Gastrocnemius medialis (tissue), 4 donors: Measurements from ENCODE around the gene TRMT61A. TPM values are rescaled to one million over a fixed set of nuclear protein-coding genes. Genes with fewer than 3 reads are reported as not detected.

Experiments
- ATAC-seq, 2 donors: fragments of 150-250 bp; one replicate each; pipeline ENCODE4 v1.9.1; 2016
- DNase-seq, 2 donors: peaks; one replicate each; pipeline ENCODE4 v3.0.0-alpha.2; 2019
- H3K27ac ChIP-seq, 4 donors: fragments of 200-600 bp; sonication (generic); 1 replicate in 1 of 4; 2 replicates in 3 of 4; pipeline ENCODE4 v1.5.1; 2016 to 2018; ENCODE audit warnings: mild to moderate bottlenecking in 2 of 4, moderate library complexity in 1 of 4
- H3K27me3 ChIP-seq, 3 donors: fragments of 200-600 bp; sonication (generic) in 2 of 3; 1 replicate in 1 of 3; 2 replicates in 2 of 3; pipeline versions ENCODE4 v1.5.1 to v1.6.0; 2016 to 2019; ENCODE audit warnings: mild to moderate bottlenecking in 1 of 3, moderate library complexity in 1 of 3
- H3K36me3 ChIP-seq, 2 donors: fragments of 200-600 bp; sonication (generic) in 1 of 2; one replicate each; pipeline ENCODE4 v1.5.1; 2017 to 2018
- H3K4me1 ChIP-seq, 2 donors: fragments of 200-600 bp; sonication (generic) in 1 of 2; one replicate each; pipeline ENCODE4 v1.5.1; 2016 to 2017; ENCODE audit warnings: mild to moderate bottlenecking in 2 of 2
- H3K4me3 ChIP-seq, 4 donors: fragments of 200-600 bp; sonication (generic) in 3 of 4; 1 replicate in 1 of 4; 2 replicates in 3 of 4; pipeline ENCODE4 v1.5.1; 2016 to 2019; ENCODE audit warnings: mild to moderate bottlenecking in 2 of 4
- H3K9me3 ChIP-seq, 3 donors: fragments of 200-600 bp; sonication (generic) in 2 of 3; 1 replicate in 1 of 3; 2 replicates in 2 of 3; pipeline ENCODE4 v1.5.1; 2016 to 2019
- CTCF ChIP-seq, 5 experiments: fragments of 450-650 bp in 3 of 5; fragments of 200-600 bp in 2 of 5; sonication (generic) in 2 of 5; IDR thresholded peaks in 4 of 5; conservative IDR thresholded peaks in 1 of 5; 1 replicate in 4 of 5; 2 replicates in 1 of 5; pipeline ENCODE4 v1.5.1; 2016 to 2019; ENCODE audit warnings: antibody characterized with exemption in 5 of 5, mild to moderate bottlenecking in 3 of 5, moderate library complexity in 3 of 5
- POLR2A ChIP-seq, 2 donors: fragments of 450-650 bp; IDR thresholded peaks; one replicate each; pipeline ENCODE4 v1.6.1; 2017; ENCODE audit warnings: antibody characterized with exemption in 2 of 2, mild to moderate bottlenecking in 2 of 2, moderate library complexity in 2 of 2
- in situ Hi-C, 4 donors: fragments of 200-750 bp; cut with MboI; loops; one replicate each; pipeline versions ENCODE4 v1.15.0 to v1.8.0; 2017; ENCODE audit warnings: low sequenced_read_pairs in 4 of 4
- intact Hi-C: fragments of 100-400 bp; cut with DNase I; formaldehyde crosslinking; loops from one replicate; pipeline ENCODE4 v1.15.1; 2023; ENCODE audit warnings: low total_unique reads
- total RNA-seq, 4 donors: library from RNA; depleted of rRNA; stranded (reverse); fragments of >200 nt; gene quantifications; one replicate each; pipeline versions ENCODE4 v1.1.0 to v1.2.3, GENCODE V29; 2016

TRMT61A gene
- total RNA-seq, 4 donors from 2014 or later: 8.3 to 11.0 (median 9.6) TPM

- ATAC-seq (no peak), DNase-seq (no peak)
- H3K9me3 ChIP-seq: no peaks in the 10 kb centered on the region
- no peak overlapping the region for H3K4me3 ChIP-seq
- in situ Hi-C loops (no loop called here), intact Hi-C loops (no loop called here)
- H3K27ac ChIP-seq: peak overlapping the region; percentile 36 to 70 (median 48)
- no peaks in the 10 kb centered on the region for H3K27me3 ChIP-seq
- TF ChIP-seq CTCF (IDR thresholded peaks at IDR 0.05 in 4 of 5, conservative IDR thresholded peaks at IDR 0.05 in 1 of 5) (no peak), POLR2A (IDR thresholded peaks at IDR 0.05) (no peak)
- no peaks in the 10 kb centered on the region for H3K36me3 ChIP-seq
- peaks cover 28 to 46% of the 10 kb centered on the region in 2 donors for H3K4me1 ChIP-seq
Measured at GRCh38 chr14:103540821-103541708, 12.1 kb downstream of the TRMT61A start.

- DNase-seq (no peak), ATAC-seq (no peak)
- peaks cover 28 to 52% of the 10 kb centered on the region in 2 donors for H3K4me1 ChIP-seq
- no peaks in the 10 kb centered on the region for H3K36me3 ChIP-seq
- no peak for TF ChIP-seq POLR2A (IDR thresholded peaks at IDR 0.05)
- no peak for TF ChIP-seq CTCF (IDR thresholded peaks at IDR 0.05 in 4 of 5, conservative IDR thresholded peaks at IDR 0.05 in 1 of 5)
- no peak overlapping the region for H3K4me3 ChIP-seq
- in situ Hi-C loops (no loop called here), intact Hi-C loops (no loop called here)
- peak overlapping the region in 3 of 4 donors; percentile 12 to 70 (median 56) for H3K27ac ChIP-seq
- H3K9me3 ChIP-seq: no peaks in the 10 kb centered on the region
- no peaks in the 10 kb centered on the region for H3K27me3 ChIP-seq
Measured at GRCh38 chr14:103541709-103542604, 13.0 kb downstream of the TRMT61A start.

- intact Hi-C loops (no loop called here), in situ Hi-C loops (no loop called here)
- no peak for ATAC-seq
- no peaks in the 10 kb centered on the region for H3K36me3 ChIP-seq
- no peaks in the 10 kb centered on the region for H3K27me3 ChIP-seq
- peak overlapping the region in 2 of 4 donors; percentile 44 to 57 for H3K27ac ChIP-seq
- no peaks in the 10 kb centered on the region for H3K9me3 ChIP-seq
- TF ChIP-seq CTCF (IDR thresholded peaks at IDR 0.05 in 4 of 5, conservative IDR thresholded peaks at IDR 0.05 in 1 of 5): no peak
- no peak for TF ChIP-seq POLR2A (IDR thresholded peaks at IDR 0.05)
- H3K4me1 ChIP-seq: peaks cover 28 to 52% of the 10 kb centered on the region in 2 donors
- no peak for DNase-seq
- H3K4me3 ChIP-seq: no peak overlapping the region
Measured at GRCh38 chr14:103542605-103543088, 13.7 kb downstream of the TRMT61A start.

- no peak for DNase-seq
- intact Hi-C loops (no loop called here), in situ Hi-C loops (no loop called here)
- H3K4me1 ChIP-seq: peaks cover 26 to 52% of the 10 kb centered on the region in 2 donors
- no peak for ATAC-seq
- no peaks in the 10 kb centered on the region for H3K9me3 ChIP-seq
- H3K27me3 ChIP-seq: no peaks in the 10 kb centered on the region
- no peaks in the 10 kb centered on the region for H3K36me3 ChIP-seq
- H3K4me3 ChIP-seq: no peak overlapping the region
- no peak for TF ChIP-seq POLR2A (IDR thresholded peaks at IDR 0.05)
- TF ChIP-seq CTCF (IDR thresholded peaks at IDR 0.05 in 4 of 5, conservative IDR thresholded peaks at IDR 0.05 in 1 of 5): no peak
- peak overlapping the region in 3 of 4 donors; percentile 29 to 64 (median 57) for H3K27ac ChIP-seq
Measured at GRCh38 chr14:103543140-103543539, 14.1 kb downstream of the TRMT61A start.
